Gastroesophageal sphincter (tissue), 3 donors: ENCODE measurements around the gene EPG5.

Experiments
- CTCF ChIP-seq, 4 experiments: fragments of 200-600 bp in 2 of 4; fragments of 450-650 bp in 2 of 4; sonication (generic) in 1 of 4; IDR thresholded peaks; one replicate each; pipeline ENCODE4 v1.5.1; 2017 to 2019; ENCODE audit warnings: antibody characterized with exemption in 4 of 4, mild to moderate bottlenecking in 2 of 4, moderate library complexity in 2 of 4
- EP300 ChIP-seq: sonication (generic); formaldehyde crosslinking; IDR thresholded peaks from one replicate; pipeline ENCODE4 v1.6.1; 2017; ENCODE audit warnings: antibody characterized with exemption, mild to moderate bottlenecking
- POLR2A ChIP-seq, 2 donors: fragments of 450-650 bp; IDR thresholded peaks; one replicate each; pipeline ENCODE4 v1.6.1; 2017; ENCODE audit warnings: antibody characterized with exemption in 2 of 2, mild to moderate bottlenecking in 2 of 2, moderate library complexity in 1 of 2
- POLR2AphosphoS5 ChIP-seq: sonication (generic); formaldehyde crosslinking; IDR thresholded peaks from one replicate; pipeline ENCODE4 v1.6.1; 2017; ENCODE audit warnings: antibody characterized with exemption

GRCh38 chr18:45806226-45806625 is 160.9 kb downstream of the EPG5 start:
- TF ChIP-seq EP300 (no peak), CTCF (IDR thresholded peaks at IDR 0.05) (no peak), POLR2AphosphoS5 (no peak), POLR2A (IDR thresholded peaks at IDR 0.05) (no peak)
